Measurements from ENCODE around the gene FARSB.

DNA sequence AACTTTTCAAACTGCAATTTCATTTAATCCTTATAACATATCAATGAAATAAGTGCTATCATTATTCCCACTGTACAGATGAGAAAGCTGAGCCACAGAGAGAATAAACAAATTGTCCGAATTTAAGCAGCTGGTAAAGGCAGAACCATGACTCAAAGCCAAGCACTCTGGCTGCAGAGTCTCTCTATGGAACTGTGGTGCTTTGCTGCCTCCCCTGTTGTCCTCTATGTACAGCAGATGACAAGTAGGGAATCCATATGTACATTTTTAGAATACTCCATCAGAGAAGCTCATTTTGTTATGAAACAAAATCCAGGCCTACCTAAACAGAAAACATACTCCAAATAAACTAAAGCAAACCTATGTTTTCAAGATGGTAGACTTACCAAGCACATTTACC lies 45.1 kb downstream of the FARSB start:
- TF ChIP-seq, protein P1, sequence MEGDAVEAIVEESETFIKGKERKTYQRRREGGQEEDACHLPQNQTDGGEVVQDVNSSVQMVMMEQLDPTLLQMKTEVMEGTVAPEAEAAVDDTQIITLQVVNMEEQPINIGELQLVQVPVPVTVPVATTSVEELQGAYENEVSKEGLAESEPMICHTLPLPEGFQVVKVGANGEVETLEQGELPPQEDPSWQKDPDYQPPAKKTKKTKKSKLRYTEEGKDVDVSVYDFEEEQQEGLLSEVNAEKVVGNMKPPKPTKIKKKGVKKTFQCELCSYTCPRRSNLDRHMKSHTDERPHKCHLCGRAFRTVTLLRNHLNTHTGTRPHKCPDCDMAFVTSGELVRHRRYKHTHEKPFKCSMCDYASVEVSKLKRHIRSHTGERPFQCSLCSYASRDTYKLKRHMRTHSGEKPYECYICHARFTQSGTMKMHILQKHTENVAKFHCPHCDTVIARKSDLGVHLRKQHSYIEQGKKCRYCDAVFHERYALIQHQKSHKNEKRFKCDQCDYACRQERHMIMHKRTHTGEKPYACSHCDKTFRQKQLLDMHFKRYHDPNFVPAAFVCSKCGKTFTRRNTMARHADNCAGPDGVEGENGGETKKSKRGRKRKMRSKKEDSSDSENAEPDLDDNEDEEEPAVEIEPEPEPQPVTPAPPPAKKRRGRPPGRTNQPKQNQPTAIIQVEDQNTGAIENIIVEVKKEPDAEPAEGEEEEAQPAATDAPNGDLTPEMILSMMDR (IDR thresholded peaks at IDR 0.05), result no peak
- no peak for TF ChIP-seq EP300 (IDR thresholded peaks at IDR 0.05)
- TF ChIP-seq POLR2AphosphoS5 (IDR thresholded peaks at IDR 0.05), result no peak
- TF ChIP-seq POLR2A (IDR thresholded peaks at IDR 0.05), result no peak
